Measurements from ENCODE around the gene SEC14L2.

DNA sequence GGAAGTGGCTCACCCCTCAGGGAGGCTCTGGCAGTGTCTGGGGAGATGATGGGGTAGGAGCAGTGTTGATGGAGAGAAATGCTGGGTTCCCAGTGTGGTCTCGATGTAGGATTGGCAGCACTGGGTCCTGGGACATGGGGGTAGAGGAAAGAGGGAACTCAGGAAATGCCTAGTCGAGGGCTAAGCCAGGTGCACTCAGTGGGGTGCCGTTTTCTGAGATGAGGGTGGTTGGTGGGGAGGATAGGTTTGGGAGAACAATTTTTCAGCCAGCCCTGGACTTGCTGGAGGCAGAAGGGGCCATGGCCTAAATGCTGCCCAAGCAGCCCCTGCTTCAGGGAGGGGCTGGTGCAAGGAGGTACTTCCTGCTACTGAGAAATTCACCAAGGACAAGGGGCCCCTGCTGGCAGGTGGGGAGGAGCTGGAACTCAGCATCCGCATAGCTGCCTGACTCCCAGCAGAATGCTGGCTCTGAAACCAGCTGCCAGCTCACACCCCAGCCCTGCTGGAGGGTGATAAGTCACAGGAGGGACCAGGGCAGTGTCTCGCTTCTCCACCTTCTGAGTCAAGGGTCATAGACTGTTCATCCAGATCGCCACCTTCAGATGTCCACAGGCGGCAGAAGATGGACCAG is 34.1 kb upstream of the SEC14L2 start:
- TF ChIP-seq, protein P1, sequence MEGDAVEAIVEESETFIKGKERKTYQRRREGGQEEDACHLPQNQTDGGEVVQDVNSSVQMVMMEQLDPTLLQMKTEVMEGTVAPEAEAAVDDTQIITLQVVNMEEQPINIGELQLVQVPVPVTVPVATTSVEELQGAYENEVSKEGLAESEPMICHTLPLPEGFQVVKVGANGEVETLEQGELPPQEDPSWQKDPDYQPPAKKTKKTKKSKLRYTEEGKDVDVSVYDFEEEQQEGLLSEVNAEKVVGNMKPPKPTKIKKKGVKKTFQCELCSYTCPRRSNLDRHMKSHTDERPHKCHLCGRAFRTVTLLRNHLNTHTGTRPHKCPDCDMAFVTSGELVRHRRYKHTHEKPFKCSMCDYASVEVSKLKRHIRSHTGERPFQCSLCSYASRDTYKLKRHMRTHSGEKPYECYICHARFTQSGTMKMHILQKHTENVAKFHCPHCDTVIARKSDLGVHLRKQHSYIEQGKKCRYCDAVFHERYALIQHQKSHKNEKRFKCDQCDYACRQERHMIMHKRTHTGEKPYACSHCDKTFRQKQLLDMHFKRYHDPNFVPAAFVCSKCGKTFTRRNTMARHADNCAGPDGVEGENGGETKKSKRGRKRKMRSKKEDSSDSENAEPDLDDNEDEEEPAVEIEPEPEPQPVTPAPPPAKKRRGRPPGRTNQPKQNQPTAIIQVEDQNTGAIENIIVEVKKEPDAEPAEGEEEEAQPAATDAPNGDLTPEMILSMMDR (IDR thresholded peaks at IDR 0.05): no peak
- TF ChIP-seq EP300 (IDR thresholded peaks at IDR 0.05): no peak

Measured in tibial nerve (tissue), 4 donors.